Mesenchymal stem cell (in vitro differentiated cells and primary cell): Measurements from ENCODE around the gene LRRC72.

ENCODE experiments used
- DNase-seq: peaks from one replicate; pipeline ENCODE4 v3.0.0-alpha.2; 2013
- H2AFZ ChIP-seq: one replicate; pipeline ENCODE4 v1.6.1; 2013; ENCODE audit warnings: low read depth, mild to moderate bottlenecking, control low read depth, inconsistent platforms, low read length, moderate library complexity
- H2AK5ac ChIP-seq: 2 replicates; pipeline ENCODE4 v1.6.1; 2013; ENCODE audit warnings: low read length, moderate library complexity, mild to moderate bottlenecking, inconsistent platforms; ENCODE audit not compliant: severe bottlenecking
- H2BK120ac ChIP-seq: one replicate; pipeline ENCODE4 v1.6.1; 2013; ENCODE audit warnings: low read depth, mild to moderate bottlenecking, inconsistent platforms, low read length, moderate library complexity
- H2BK12ac ChIP-seq, 2 experiments: one replicate each; pipeline ENCODE4 v1.6.1; 2013; ENCODE audit warnings: inconsistent platforms in 2 of 2, low read length in 2 of 2, mild to moderate bottlenecking in 2 of 2, moderate library complexity in 2 of 2, control low read depth in 1 of 2
- H2BK15ac ChIP-seq: one replicate; pipeline ENCODE4 v1.6.1; 2013; ENCODE audit warnings: mild to moderate bottlenecking, low read depth, inconsistent platforms; ENCODE audit not compliant: poor library complexity, severe bottlenecking
- H2BK5ac ChIP-seq: 2 replicates; pipeline ENCODE4 v1.6.1; 2013; ENCODE audit warnings: low read depth, mild to moderate bottlenecking, low read length, control low read depth, inconsistent platforms; ENCODE audit not compliant: poor library complexity, severe bottlenecking
- H3K14ac ChIP-seq, 2 experiments: one replicate each; pipeline ENCODE4 v1.6.1; 2013; ENCODE audit warnings: inconsistent platforms in 2 of 2, low read length in 2 of 2, control low read depth in 1 of 2, mild to moderate bottlenecking in 1 of 2, moderate library complexity in 1 of 2
- H3K18ac ChIP-seq, 2 experiments: one replicate each; pipeline ENCODE4 v1.6.1; 2013; ENCODE audit warnings: inconsistent platforms in 2 of 2, low read length in 2 of 2, control low read depth in 1 of 2, low read depth in 1 of 2, mild to moderate bottlenecking in 1 of 2
- H3K23ac ChIP-seq, 2 experiments: one replicate each; pipeline ENCODE4 v1.6.1; 2013; ENCODE audit warnings: inconsistent platforms in 2 of 2, low read length in 2 of 2, mild to moderate bottlenecking in 2 of 2, moderate library complexity in 2 of 2, control low read depth in 1 of 2
- H3K27ac ChIP-seq: 2 replicates; pipeline ENCODE4 v1.5.1; 2013; ENCODE audit warnings: mild to moderate bottlenecking, moderate library complexity, low read length, control low read depth, inconsistent platforms; ENCODE audit not compliant: poor library complexity, severe bottlenecking
- H3K27me3 ChIP-seq, 2 experiments: 2 replicates each; pipeline versions ENCODE4 v1.6.1 to v1.7.0; 2013; ENCODE audit warnings: low read length in 2 of 2, mild to moderate bottlenecking in 2 of 2, moderate library complexity in 2 of 2, control low read depth in 1 of 2, inconsistent platforms in 1 of 2; ENCODE audit not compliant: control insufficient read depth in 1 of 2, insufficient read depth in 1 of 2
- H3K36me3 ChIP-seq, 2 experiments: 2 replicates each; pipeline versions ENCODE4 v1.6.1 to v1.7.0; 2013; ENCODE audit warnings: low read length in 2 of 2, control low read depth in 1 of 2, inconsistent platforms in 1 of 2, low read depth in 1 of 2, mild to moderate bottlenecking in 1 of 2; ENCODE audit not compliant: insufficient read depth in 2 of 2, control insufficient read depth in 1 of 2
- H3K4ac ChIP-seq, 2 experiments: one replicate each; pipeline ENCODE4 v1.6.1; 2013; ENCODE audit warnings: inconsistent platforms in 2 of 2, low read length in 2 of 2, mild to moderate bottlenecking in 2 of 2, moderate library complexity in 2 of 2, control low read depth in 1 of 2, low read depth in 1 of 2
- H3K4me1 ChIP-seq: 2 replicates; pipeline ENCODE4 v1.6.1; 2013; ENCODE audit warnings: low read depth, low read length, control low read depth; ENCODE audit not compliant: control insufficient read depth, insufficient read depth
- H3K4me2 ChIP-seq: 2 replicates; pipeline ENCODE4 v1.6.1; 2013; ENCODE audit warnings: low read length, mild to moderate bottlenecking, inconsistent platforms; ENCODE audit not compliant: poor library complexity, severe bottlenecking
- H3K4me3 ChIP-seq, 2 experiments: 2 replicates each; pipeline versions ENCODE4 v1.5.1 to v1.7.0; 2013; ENCODE audit warnings: low read length in 2 of 2, mild to moderate bottlenecking in 2 of 2, control low read depth in 1 of 2, low read depth in 1 of 2; ENCODE audit not compliant: insufficient read depth in 1 of 2
- H3K79me1 ChIP-seq: replicated peaks from 2 replicates; pipeline ENCODE4 v1.6.1; 2013; ENCODE audit warnings: mild to moderate bottlenecking, control low read depth, low read length, inconsistent platforms; ENCODE audit not compliant: poor library complexity, severe bottlenecking
- H3K9ac ChIP-seq: 2 replicates; pipeline ENCODE4 v1.7.0; 2013; ENCODE audit warnings: mild to moderate bottlenecking, low read length, moderate library complexity
- H3K9me3 ChIP-seq: 2 replicates; pipeline ENCODE4 v1.7.0; 2013; ENCODE audit warnings: mild to moderate bottlenecking, low read length; ENCODE audit not compliant: control insufficient read depth
- H4K8ac ChIP-seq: one replicate; pipeline ENCODE4 v1.6.1; 2013; ENCODE audit warnings: inconsistent platforms, mild to moderate bottlenecking, low read length, moderate library complexity
- H4K91ac ChIP-seq: one replicate; pipeline ENCODE4 v1.6.1; 2013; ENCODE audit warnings: mild to moderate bottlenecking, low read length, inconsistent platforms
- WGBS: methylation state at CpG from one replicate; pipeline ENCODE4 v1.1.7; 2013; ENCODE audit warnings: mixed read lengths; 5-methylcytosine and 5-hydroxymethylcytosine counted together

LRRC72 gene

GRCh38 chr7:16524332-16524731, 2.3 kb upstream of the LRRC72 start:
- no peak overlapping the region for H3K18ac ChIP-seq
- H2BK5ac ChIP-seq = no peak overlapping the region
- H2AFZ ChIP-seq = no peak overlapping the region
- no peak overlapping the region for H3K27ac ChIP-seq
- no peak overlapping the region for H4K91ac ChIP-seq
- no peaks in the 10 kb centered on the region for H3K4me1 ChIP-seq
- WGBS = 100% methylated on average over 1 of the region's 1 CpG
- H3K23ac ChIP-seq = no peak overlapping the region
- no peak overlapping the region for H3K4me3 ChIP-seq
- H2BK12ac ChIP-seq = no peak overlapping the region
- H2BK120ac ChIP-seq = no peak overlapping the region
- H3K4me2 ChIP-seq = no peak overlapping the region
- DNase-seq = no peak
- H3K79me1 ChIP-seq = no peaks in the 10 kb centered on the region
- H3K9me3 ChIP-seq = no peaks in the 10 kb centered on the region
- no peaks in the 10 kb centered on the region for H3K27me3 ChIP-seq
- H3K4ac ChIP-seq = no peak overlapping the region
- no peak overlapping the region for H2AK5ac ChIP-seq
- no peak overlapping the region for H3K9ac ChIP-seq
- H3K36me3 ChIP-seq = no peaks in the 10 kb centered on the region
- no peak overlapping the region for H2BK15ac ChIP-seq
- no peak overlapping the region for H3K14ac ChIP-seq
- no peak overlapping the region for H4K8ac ChIP-seq

DNA sequence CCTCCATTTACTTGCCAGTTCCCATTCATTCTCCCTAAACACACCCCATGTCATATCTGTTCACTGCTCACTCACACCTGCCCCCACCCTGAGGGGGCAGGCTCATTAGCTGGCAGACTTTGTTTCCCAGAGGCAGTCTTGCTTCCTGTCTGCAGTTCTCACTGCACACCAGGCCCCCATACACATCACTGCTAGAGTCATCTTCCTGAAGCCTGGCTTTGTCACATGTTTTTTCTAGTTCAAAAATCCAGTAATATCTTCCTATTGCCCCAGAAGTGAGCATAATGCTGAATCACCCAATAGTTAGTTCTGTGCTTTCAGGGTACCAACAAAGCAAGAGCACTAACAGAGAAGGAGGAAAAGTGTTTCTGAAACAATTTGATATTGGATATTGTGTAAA, 1.9 kb downstream of the LRRC72 start:
- Histone ChIP-seq H3K4me1 (no peaks in the 10 kb centered on the region), H2BK15ac (no peak overlapping the region), H2BK12ac (no peak overlapping the region), H3K79me1 (no peaks in the 10 kb centered on the region), H4K8ac (no peak overlapping the region), H3K9me3 (no peaks in the 10 kb centered on the region), H3K27ac (no peak overlapping the region), H3K23ac (no peak overlapping the region), H2BK120ac (no peak overlapping the region), H2AK5ac (no peak overlapping the region), H3K9ac (no peak overlapping the region), H3K14ac (no peak overlapping the region), H3K4me2 (no peak overlapping the region), H2BK5ac (no peak overlapping the region), H4K91ac (no peak overlapping the region), H3K18ac (no peak overlapping the region), H2AFZ (no peak overlapping the region), H3K27me3 (no peaks in the 10 kb centered on the region), H3K4me3 (no peak overlapping the region), H3K4ac (no peak overlapping the region), H3K36me3 (no peaks in the 10 kb centered on the region)
- no peak for DNase-seq

- Histone ChIP-seq H3K4me3 (no peak overlapping the region), H3K27ac (no peak overlapping the region), H3K4me2 (no peak overlapping the region), H3K9ac (no peak overlapping the region), H3K79me1 (no peaks in the 10 kb centered on the region), H2AFZ (no peak overlapping the region), H2BK5ac (no peak overlapping the region), H3K36me3 (no peaks in the 10 kb centered on the region), H3K23ac (no peak overlapping the region), H3K14ac (no peak overlapping the region), H3K27me3 (no peaks in the 10 kb centered on the region), H4K8ac (no peak overlapping the region), H3K4ac (no peak overlapping the region), H2BK15ac (no peak overlapping the region), H2BK12ac (no peak overlapping the region), H2AK5ac (no peak overlapping the region), H3K18ac (no peak overlapping the region), H4K91ac (no peak overlapping the region), H2BK120ac (no peak overlapping the region), H3K9me3 (no peaks in the 10 kb centered on the region), H3K4me1 (no peaks in the 10 kb centered on the region)
- WGBS = no CpG with 5 or more reads among the region's 1 CpG
- no peak for DNase-seq
Observed at GRCh38 chr7:16529697-16530096, 3.1 kb downstream of the LRRC72 start.

DNA sequence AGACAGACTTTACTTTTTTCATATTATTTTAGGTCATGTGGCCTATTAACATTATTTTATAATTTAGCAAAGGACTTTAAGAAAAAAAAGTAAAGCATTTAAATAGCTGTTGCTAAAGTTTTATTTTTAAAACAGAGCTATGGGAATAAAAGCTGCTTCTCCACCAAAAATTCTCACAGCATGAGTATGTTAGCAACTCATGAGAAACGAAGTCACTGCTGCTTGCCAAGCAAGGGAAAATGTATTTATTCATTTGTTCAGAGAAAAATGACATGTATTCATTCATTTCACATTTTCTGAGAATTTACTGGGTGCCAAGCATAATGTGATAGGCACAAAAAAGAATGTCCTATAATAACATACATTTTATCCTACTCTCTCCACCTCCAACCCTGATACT, 5.1 kb downstream of the LRRC72 start:
- no peak overlapping the region for H3K23ac ChIP-seq
- H4K8ac ChIP-seq = no peak overlapping the region
- no peaks in the 10 kb centered on the region for H3K27me3 ChIP-seq
- no peak overlapping the region for H4K91ac ChIP-seq
- H2BK15ac ChIP-seq = no peak overlapping the region
- H3K9ac ChIP-seq = no peak overlapping the region
- H3K27ac ChIP-seq = no peak overlapping the region
- H2AFZ ChIP-seq = no peak overlapping the region
- H3K4me2 ChIP-seq = no peak overlapping the region
- H3K9me3 ChIP-seq = no peaks in the 10 kb centered on the region
- WGBS = no CpG with 5 or more reads among the region's 1 CpG
- no peak overlapping the region for H3K4ac ChIP-seq
- H3K14ac ChIP-seq = no peak overlapping the region
- no peak for DNase-seq
- no peak overlapping the region for H2BK12ac ChIP-seq
- H2BK5ac ChIP-seq = no peak overlapping the region
- H2BK120ac ChIP-seq = no peak overlapping the region
- no peak overlapping the region for H2AK5ac ChIP-seq
- H3K79me1 ChIP-seq = no peaks in the 10 kb centered on the region
- no peaks in the 10 kb centered on the region for H3K36me3 ChIP-seq
- no peaks in the 10 kb centered on the region for H3K4me1 ChIP-seq
- H3K18ac ChIP-seq = no peak overlapping the region
- no peak overlapping the region for H3K4me3 ChIP-seq
